ENCODE data around the gene GHSR. TPM values are rescaled to one million over a fixed set of nuclear protein-coding genes. Genes with fewer than 3 reads are reported as not detected.

GHSR gene
- total RNA-seq, 1 donor from 2014 or later: not detected

DNA sequence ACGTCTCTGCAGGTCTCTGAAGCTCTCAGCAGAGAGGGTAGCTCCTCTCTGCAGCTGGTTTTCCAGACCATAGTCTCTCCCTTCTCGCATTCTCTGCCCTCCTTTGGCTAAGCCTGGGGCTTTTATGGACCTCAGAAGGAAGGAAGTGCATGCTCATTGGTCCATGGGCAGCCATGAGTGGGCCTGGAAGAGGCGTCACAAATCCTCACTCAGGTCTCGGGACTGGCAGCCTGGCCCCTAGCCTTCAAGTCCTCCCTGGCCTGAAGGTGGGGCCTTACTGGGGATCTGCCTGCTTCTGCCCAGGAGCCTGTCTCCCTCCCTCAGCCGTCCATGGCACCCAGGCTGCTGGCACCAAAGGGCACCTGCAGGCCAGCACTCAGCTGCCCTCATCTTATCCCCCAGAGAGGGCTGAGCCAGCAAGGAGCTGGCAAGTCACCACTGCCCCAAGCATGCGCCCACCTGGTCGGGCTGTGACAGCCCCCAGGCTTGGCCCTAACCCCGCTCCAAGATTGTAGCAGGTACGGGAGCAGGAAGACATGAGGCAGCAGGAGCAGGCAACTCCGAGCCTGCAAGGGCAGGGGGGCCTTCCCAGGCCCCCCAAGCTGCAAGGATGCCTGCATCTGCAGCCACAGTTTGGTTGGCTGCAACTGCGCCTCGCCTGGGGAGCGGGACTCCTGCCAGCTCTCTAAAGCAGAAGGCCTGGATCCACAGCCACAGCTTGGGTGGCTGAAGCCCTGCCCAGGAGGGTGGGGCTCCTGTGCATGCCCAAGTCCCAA is 37.4 kb downstream of the GHSR start:
- TF ChIP-seq CTCF (IDR thresholded peaks at IDR 0.05; ENCODE audit: partially characterized antibody, unreplicated experiment): no peak
- no peak overlapping the region for H3K4me3 Mint-ChIP-seq (ENCODE audit: unreplicated experiment)
- no peaks in the 10 kb centered on the region for H3K9me3 Mint-ChIP-seq (ENCODE audit: unreplicated experiment)
- peaks cover 1% of the 10 kb centered on the region for H3K27me3 Mint-ChIP-seq (ENCODE audit: unreplicated experiment)
- H3K36me3 Mint-ChIP-seq (ENCODE audit: unreplicated experiment): no peaks in the 10 kb centered on the region
- no peak for DNase-seq
- no peaks in the 10 kb centered on the region for H3K4me1 Mint-ChIP-seq (ENCODE audit: low read depth, unreplicated experiment)
- no peak overlapping the region for H3K27ac Mint-ChIP-seq (ENCODE audit: unreplicated experiment)

GRCh38 chr3:172407872-172408271 is 40.4 kb downstream of the GHSR start:
- H3K4me1 Mint-ChIP-seq (ENCODE audit: low read depth, unreplicated experiment): no peaks in the 10 kb centered on the region
- H3K9me3 Mint-ChIP-seq (ENCODE audit: unreplicated experiment): no peaks in the 10 kb centered on the region
- no peaks in the 10 kb centered on the region for H3K36me3 Mint-ChIP-seq (ENCODE audit: unreplicated experiment)
- no peaks in the 10 kb centered on the region for H3K27me3 Mint-ChIP-seq (ENCODE audit: unreplicated experiment)
- no peak overlapping the region for H3K4me3 Mint-ChIP-seq (ENCODE audit: unreplicated experiment)
- TF ChIP-seq CTCF (IDR thresholded peaks at IDR 0.05; ENCODE audit: partially characterized antibody, unreplicated experiment): no peak
- no peak for DNase-seq
- H3K27ac Mint-ChIP-seq (ENCODE audit: unreplicated experiment): no peak overlapping the region

GRCh38 chr3:172405914-172406313 is 42.3 kb downstream of the GHSR start:
- Mint-ChIP-seq H3K4me1 (ENCODE audit: low read depth, unreplicated experiment) (no peaks in the 10 kb centered on the region), H3K4me3 (ENCODE audit: unreplicated experiment) (no peak overlapping the region), H3K27me3 (ENCODE audit: unreplicated experiment) (no peaks in the 10 kb centered on the region), H3K36me3 (ENCODE audit: unreplicated experiment) (no peaks in the 10 kb centered on the region), H3K9me3 (ENCODE audit: unreplicated experiment) (no peaks in the 10 kb centered on the region), H3K27ac (ENCODE audit: unreplicated experiment) (no peak overlapping the region)
- no peak for DNase-seq
- no peak for TF ChIP-seq CTCF (IDR thresholded peaks at IDR 0.05; ENCODE audit: partially characterized antibody, unreplicated experiment)

DNA sequence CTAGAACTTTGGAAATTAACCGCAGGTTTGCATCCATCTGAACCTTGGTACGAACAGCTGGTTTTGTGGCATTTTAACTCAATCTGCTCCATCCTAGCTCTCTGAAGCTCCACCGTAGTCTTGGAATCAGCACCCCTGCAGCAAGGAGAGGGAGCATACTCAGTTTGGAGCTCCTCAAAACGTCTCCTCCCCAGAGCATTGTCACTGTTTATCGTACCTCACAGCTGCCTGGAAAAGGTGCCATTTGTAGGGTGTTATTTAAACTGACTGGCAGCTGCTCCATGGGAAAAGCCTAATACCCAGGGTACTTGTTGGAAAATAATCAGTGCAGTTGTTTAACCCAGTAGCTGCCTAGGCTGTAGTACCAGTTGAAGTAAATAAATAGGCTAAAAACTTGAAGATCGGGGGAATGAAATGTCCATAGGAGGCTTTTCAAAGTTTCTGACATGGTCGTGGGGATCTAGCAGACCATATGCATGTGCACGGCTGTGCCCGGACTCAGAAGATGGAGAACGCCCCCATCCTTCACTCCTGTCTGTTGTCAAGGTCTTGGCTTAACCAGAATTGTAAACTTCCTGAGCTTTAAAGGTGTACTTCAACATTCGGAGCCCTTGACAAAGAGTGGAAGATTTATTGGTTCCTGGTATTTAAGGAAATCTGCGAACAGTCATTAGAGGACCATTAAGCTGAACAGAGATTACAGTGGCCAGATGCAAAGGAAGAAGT is 43.9 kb downstream of the GHSR start:
- TF ChIP-seq CTCF (IDR thresholded peaks at IDR 0.05; ENCODE audit: partially characterized antibody, unreplicated experiment): no peak
- H3K27me3 Mint-ChIP-seq (ENCODE audit: unreplicated experiment): no peaks in the 10 kb centered on the region
- H3K4me3 Mint-ChIP-seq (ENCODE audit: unreplicated experiment): no peak overlapping the region
- peaks cover 2% of the 10 kb centered on the region for H3K9me3 Mint-ChIP-seq (ENCODE audit: unreplicated experiment)
- no peak for DNase-seq
- no peaks in the 10 kb centered on the region for H3K4me1 Mint-ChIP-seq (ENCODE audit: low read depth, unreplicated experiment)
- H3K27ac Mint-ChIP-seq (ENCODE audit: unreplicated experiment): no peak overlapping the region
- no peaks in the 10 kb centered on the region for H3K36me3 Mint-ChIP-seq (ENCODE audit: unreplicated experiment)

Data from glutamatergic neuron (in vitro differentiated cells).